ENCODE results near the gene HNRNPK. TPM values are rescaled to one million over a fixed set of nuclear protein-coding genes. Genes with fewer than 3 reads are reported as not detected.

HNRNPK gene
- total RNA-seq, 1 donor from 2014 or later = 353 TPM

DNA sequence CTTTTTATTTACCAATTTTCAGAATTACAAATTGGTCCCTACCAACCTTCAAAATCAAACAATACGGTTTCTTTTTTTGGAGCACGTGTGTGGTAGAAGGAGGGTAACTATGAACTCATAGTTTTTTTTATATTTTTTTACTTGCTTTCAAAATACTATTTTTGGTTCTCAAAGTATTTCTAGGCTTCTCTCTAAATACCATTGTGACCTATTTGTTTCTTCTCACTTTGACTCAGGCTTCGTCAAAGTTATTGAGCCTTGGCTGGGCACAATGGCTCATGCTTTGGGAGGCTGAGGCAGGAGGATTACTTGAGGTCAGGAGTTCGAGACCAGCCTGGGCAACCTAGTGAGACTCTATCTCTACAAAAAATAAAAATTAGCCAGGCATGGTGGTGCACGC lies 47.2 kb downstream of the HNRNPK start:
- Histone ChIP-seq H3K4me3 (no peak overlapping the region), H3K36me3 (no peaks in the 10 kb centered on the region), H3K4me1 (peaks cover 12% of the 10 kb centered on the region), H3K27me3 (no peaks in the 10 kb centered on the region), H3K9me3 (no peaks in the 10 kb centered on the region), H3K27ac (no peak overlapping the region)
- TF ChIP-seq, protein P1, sequence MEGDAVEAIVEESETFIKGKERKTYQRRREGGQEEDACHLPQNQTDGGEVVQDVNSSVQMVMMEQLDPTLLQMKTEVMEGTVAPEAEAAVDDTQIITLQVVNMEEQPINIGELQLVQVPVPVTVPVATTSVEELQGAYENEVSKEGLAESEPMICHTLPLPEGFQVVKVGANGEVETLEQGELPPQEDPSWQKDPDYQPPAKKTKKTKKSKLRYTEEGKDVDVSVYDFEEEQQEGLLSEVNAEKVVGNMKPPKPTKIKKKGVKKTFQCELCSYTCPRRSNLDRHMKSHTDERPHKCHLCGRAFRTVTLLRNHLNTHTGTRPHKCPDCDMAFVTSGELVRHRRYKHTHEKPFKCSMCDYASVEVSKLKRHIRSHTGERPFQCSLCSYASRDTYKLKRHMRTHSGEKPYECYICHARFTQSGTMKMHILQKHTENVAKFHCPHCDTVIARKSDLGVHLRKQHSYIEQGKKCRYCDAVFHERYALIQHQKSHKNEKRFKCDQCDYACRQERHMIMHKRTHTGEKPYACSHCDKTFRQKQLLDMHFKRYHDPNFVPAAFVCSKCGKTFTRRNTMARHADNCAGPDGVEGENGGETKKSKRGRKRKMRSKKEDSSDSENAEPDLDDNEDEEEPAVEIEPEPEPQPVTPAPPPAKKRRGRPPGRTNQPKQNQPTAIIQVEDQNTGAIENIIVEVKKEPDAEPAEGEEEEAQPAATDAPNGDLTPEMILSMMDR (IDR thresholded peaks at IDR 0.05) = no peak
- DNase-seq (no peak), ATAC-seq (no peak)
- intact Hi-C loops (cut with DNase I) = no loop called here

DNA sequence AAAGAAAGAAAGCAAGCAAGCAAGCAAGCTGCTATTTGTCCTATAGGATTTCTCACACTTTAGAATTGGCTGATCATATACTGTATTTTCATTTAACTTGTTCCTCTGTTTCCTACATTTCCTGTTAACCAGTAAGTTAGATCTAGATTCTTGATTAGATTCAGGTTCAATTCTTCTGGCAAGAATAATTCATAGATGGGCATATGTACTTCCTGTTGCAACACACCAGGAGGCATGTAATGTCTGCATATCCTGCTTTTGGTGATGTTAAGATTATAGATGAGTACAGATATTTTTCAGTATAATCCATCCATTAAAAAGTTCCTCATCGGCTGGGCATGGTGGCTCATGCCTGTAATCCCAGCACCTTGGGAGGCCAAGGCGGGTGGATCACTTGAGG lies 48.0 kb downstream of the HNRNPK start:
- no peaks in the 10 kb centered on the region for H3K27me3 ChIP-seq
- intact Hi-C loops (cut with DNase I) = no loop called here

DNA sequence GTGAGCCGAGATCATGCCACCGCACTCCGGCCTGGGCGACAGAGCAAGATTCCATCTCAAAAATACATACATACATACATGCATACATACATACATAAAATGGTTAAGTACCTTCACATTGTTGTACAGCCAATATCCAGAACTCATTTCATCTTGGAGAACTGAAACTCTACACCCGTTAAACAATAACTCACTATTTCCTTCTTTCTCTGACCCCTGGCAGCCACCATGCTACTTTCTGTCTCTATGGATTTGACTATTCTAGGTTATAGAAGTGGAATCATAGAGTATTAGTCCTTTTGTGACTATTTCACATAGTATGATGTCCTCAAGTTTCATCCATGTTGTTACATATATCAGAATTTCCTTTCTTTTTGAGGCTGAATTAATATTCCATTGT lies 49.1 kb downstream of the HNRNPK start:
- Histone ChIP-seq H3K4me3 (no peak overlapping the region), H3K4me1 (peaks cover 12% of the 10 kb centered on the region), H3K27ac (no peak overlapping the region), H3K36me3 (no peaks in the 10 kb centered on the region), H3K27me3 (no peaks in the 10 kb centered on the region), H3K9me3 (no peaks in the 10 kb centered on the region)
- ATAC-seq (no peak), DNase-seq (no peak)
- intact Hi-C loops (cut with DNase I) = no loop called here
- TF ChIP-seq, protein P1 (IDR thresholded peaks at IDR 0.05) = no peak

More for the DNA sequence above, 48.0 kb downstream of the HNRNPK start:
- ATAC-seq = no peak
- Histone ChIP-seq H3K9me3 (no peaks in the 10 kb centered on the region), H3K27ac (no peak overlapping the region), H3K4me3 (no peak overlapping the region), H3K36me3 (no peaks in the 10 kb centered on the region), H3K4me1 (peaks cover 12% of the 10 kb centered on the region)
- TF ChIP-seq, protein P1 (IDR thresholded peaks at IDR 0.05) = no peak
- DNase-seq = no peak

GRCh38 chr9:83927591-83927990 lies 52.4 kb downstream of the HNRNPK start:
- Histone ChIP-seq H3K4me1 (no peaks in the 10 kb centered on the region), H3K36me3 (no peaks in the 10 kb centered on the region), H3K27ac (no peak overlapping the region), H3K27me3 (no peaks in the 10 kb centered on the region), H3K9me3 (no peaks in the 10 kb centered on the region), H3K4me3 (no peak overlapping the region)
- TF ChIP-seq, protein P1 (IDR thresholded peaks at IDR 0.05) = no peak
- no peak for DNase-seq
- intact Hi-C loops (cut with DNase I) = no loop called here
- no peak for ATAC-seq

GRCh38 chr9:83920927-83921707 lies 58.9 kb downstream of the HNRNPK start, which contains the start of gene KIF27:
TSS of gene KIF27 (minus strand) at chr9:83921432. CDS start at chr9:83915591, 5,841 bp downstream.
- peak; percentile 98 for ATAC-seq
- intact Hi-C loops (cut with DNase I) = no loop called here
- TF ChIP-seq, protein P1 (IDR thresholded peaks at IDR 0.05) = peak; percentile 46

More at GRCh38 chr9:83920927-83921707, 58.9 kb downstream of the HNRNPK start, which contains the start of gene KIF27:
- Histone ChIP-seq H3K4me1 (peaks cover 5% of the 10 kb centered on the region), H3K27ac (peak within 1 kb of the TSS; percentile 96), H3K27me3 (no peaks in the 10 kb centered on the region), H3K9me3 (no peaks in the 10 kb centered on the region), H3K4me3 (peak within 1 kb of the TSS; percentile 81), H3K36me3 (no peaks in the 10 kb centered on the region)
- DNase-seq = peak; percentile 100

Measured in upper lobe of right lung (tissue), 1 donor.